A549 (cell line): ENCODE measurements around the gene TMEM131. TPM values are rescaled to one million over a fixed set of nuclear protein-coding genes. Genes with fewer than 3 reads are reported as not detected.

Experiments
- ATAC-seq, 2 experiments: fragments of 200-7000 bp in 1 of 2; fragments of >200 bp in 1 of 2; cut with Nextera tagmentation in 1 of 2; cut with Tn5 transposase in 1 of 2; 3 replicates each; pipeline versions ENCODE4 v1.8.0 to v1.9.1; 2018 to 2020; ENCODE audit warnings: mild to moderate bottlenecking in 1 of 2, moderate library complexity in 1 of 2
- CTCF ChIA-PET: fragments of 300-600 bp; sonication (Branson Sonifier 250); formaldehyde crosslinking; extraction: SDS; loops from one replicate; lab custom pipeline; 2021; ENCODE audit warnings: antibody characterized with exemption, inconsistent platforms; lab: Yijun Ruan, JAX
- POLR2A ChIA-PET: fragments of 350-600 bp; formaldehyde crosslinking; extraction: SDS; loops from one replicate; lab custom pipeline; 2021; ENCODE audit warnings: antibody characterized with exemption, inconsistent platforms; lab: Yijun Ruan, JAX
- DNase-seq, 2 experiments: peaks; one replicate each; pipeline versions ENCODE4 v3.0.0 to v3.0.0-alpha.2; 2011 to 2016; ENCODE audit warnings: low read depth in 1 of 2, low spot score in 1 of 2
- FAIRE-seq: peaks from 2 replicates; lab custom pipeline; 2011; peaks lifted over from hg19 to GRCh38; lab: Jason Lieb, UNC
- H3K27ac ChIP-seq, 2 experiments: fragments of >200 bp; sonication (Bioruptor Twin); formaldehyde crosslinking; 3 replicates each; pipeline ENCODE4 v1.5.1; 2016 to 2017
- H3K4me1 ChIP-seq: fragments of >200 bp; sonication (Bioruptor Twin); formaldehyde crosslinking; 3 replicates; pipeline ENCODE4 v1.6.1; 2016
- H3K4me2 ChIP-seq: fragments of >200 bp; sonication (Bioruptor Twin); formaldehyde crosslinking; 3 replicates; pipeline ENCODE4 v1.6.1; 2016
- H3K4me3 ChIP-seq: fragments of >200 bp; sonication (Bioruptor Twin); formaldehyde crosslinking; 3 replicates; pipeline ENCODE4 v1.5.1; 2016
- H3K9me3 ChIP-seq: fragments of >200 bp; sonication (Bioruptor Twin); formaldehyde crosslinking; 3 replicates; pipeline ENCODE4 v1.6.1; 2016
- CBX2 ChIP-seq: fragments of 200-600 bp; sonication (generic); IDR thresholded peaks from 2 replicates; pipeline ENCODE4 v1.6.1; 2016; ENCODE audit warnings: low read depth, mild to moderate bottlenecking, borderline replicate concordance
- EHF ChIP-seq: fragments of 250-450 bp; sonication (Bioruptor Pico); IDR thresholded peaks from 2 replicates; pipeline ENCODE4 v1.5.0; 2020; ENCODE audit warnings: mild to moderate bottlenecking
- HDAC2 ChIP-seq: fragments of 200-600 bp; sonication (generic); IDR thresholded peaks from 2 replicates; pipeline ENCODE4 v1.6.1; 2016
- HEYL ChIP-seq: fragments of 250-450 bp; sonication (Bioruptor Pico); IDR thresholded peaks from 2 replicates; pipeline ENCODE4 v1.8.0; 2021; ENCODE audit warnings: mild to moderate bottlenecking, moderate library complexity
- HMGXB4 ChIP-seq: fragments of 250-450 bp; sonication (Bioruptor Pico); IDR thresholded peaks from 2 replicates; pipeline ENCODE4 v1.5.0; 2021; ENCODE audit warnings: mild to moderate bottlenecking, moderate library complexity, borderline replicate concordance
- HOXA7 ChIP-seq: fragments of 250-450 bp; sonication (Bioruptor Pico); IDR thresholded peaks from 2 replicates; pipeline ENCODE4 v1.5.0; 2020; ENCODE audit warnings: mild to moderate bottlenecking, moderate library complexity
- MAX ChIP-seq: IDR thresholded peaks from 2 replicates; pipeline ENCODE4 v1.6.1; 2012
- MYC ChIP-seq: IDR thresholded peaks from 2 replicates; pipeline ENCODE4 v1.6.1; 2012; ENCODE audit warnings: mild to moderate bottlenecking, inconsistent platforms, low read length, improper control_type of control experiment, borderline replicate concordance
- NPAS2 ChIP-seq: fragments of 250-450 bp; sonication (Bioruptor Pico); IDR thresholded peaks from 2 replicates; pipeline ENCODE4 v1.8.0; 2022; ENCODE audit warnings: mild to moderate bottlenecking, moderate library complexity, borderline replicate concordance
- PBX3 ChIP-seq: IDR thresholded peaks from 2 replicates; pipeline ENCODE4 v1.6.1; 2012
- POLR2A ChIP-seq: IDR thresholded peaks from 2 replicates; pipeline ENCODE4 v1.6.1; 2012; ENCODE audit warnings: mild to moderate bottlenecking, low read length
- RAD21 ChIP-seq, 2 experiments: fragments of >200 bp in 1 of 2; sonication (Bioruptor Twin) in 1 of 2; formaldehyde crosslinking in 1 of 2; IDR thresholded peaks in 1 of 2; conservative IDR thresholded peaks in 1 of 2; 2 replicates in 1 of 2; 3 replicates in 1 of 2; pipeline ENCODE4 v1.6.1; 2012 to 2018; ENCODE audit warnings: inconsistent platforms in 1 of 2
- RARB ChIP-seq: fragments of 250-450 bp; sonication (Bioruptor Pico); IDR thresholded peaks from 2 replicates; pipeline ENCODE4 v1.8.0; 2021; ENCODE audit warnings: mild to moderate bottlenecking, moderate library complexity
- RCOR1 ChIP-seq: fragments of 150-350 bp; IDR thresholded peaks from 2 replicates; pipeline ENCODE4 v1.6.1; 2014; ENCODE audit warnings: antibody characterized with exemption, low read length, low read depth
- REST ChIP-seq: fragments of 200-600 bp; sonication (generic); IDR thresholded peaks from 2 replicates; pipeline ENCODE4 v1.6.1; 2016; ENCODE audit warnings: antibody characterized with exemption, mild to moderate bottlenecking, moderate library complexity
- SMC3 ChIP-seq: fragments of >200 bp; sonication (Bioruptor Twin); formaldehyde crosslinking; IDR thresholded peaks from 3 replicates; pipeline ENCODE4 v1.6.1; 2018; ENCODE audit warnings: inconsistent platforms
- SREBF2 ChIP-seq: fragments of 450-650 bp; IDR thresholded peaks from 2 replicates; pipeline ENCODE4 v1.6.1; 2014; ENCODE audit warnings: mild to moderate bottlenecking, moderate library complexity
- USF2 ChIP-seq: fragments of 450-650 bp; IDR thresholded peaks from 2 replicates; pipeline ENCODE4 v1.6.1; 2014; ENCODE audit warnings: antibody characterized with exemption
- ZFP36 ChIP-seq: fragments of 450-650 bp; IDR thresholded peaks from 2 replicates; pipeline ENCODE4 v1.6.1; 2014; ENCODE audit warnings: borderline replicate concordance; ENCODE audit not compliant: partially characterized antibody
- WGBS: methylation state at CpG from one replicate; pipeline ENCODE4 v1.1.6; 2017; ENCODE audit errors: missing lambda C conversion rate; 5-methylcytosine and 5-hydroxymethylcytosine counted together
- polyA plus RNA-seq, 4 experiments: library from polyadenylated mRNA; depleted of rRNA in 3 of 4; stranded (reverse); fragments of >200 nt; fragmentation: RNase III in 1 of 4; extraction: RNeasy Plus Mini Kit Qiagen cat#74134 plus additional on column Dnase treatment in 1 of 4; gene quantifications; 2 replicates in 3 of 4; 3 replicates in 1 of 4; pipeline ENCODE4 v1.2.3, GENCODE V29; 2011 to 2017

TMEM131 gene
- polyA plus RNA-seq, 2 of the 4 experiments (the other 2 are of a cell fraction): 14.5 to 21.8 TPM

- no peak overlapping the region for H3K4me3 ChIP-seq
- FAIRE-seq (no peak), DNase-seq (no peak), ATAC-seq (no peak)
- no peak overlapping the region for H3K27ac ChIP-seq
- ChIA-PET CTCF (interaction anchor here (1.9 to 5.8 kb wide), 2 partner anchors 11 to 14 kb away, joined by 6 to 27 read pairs; no protein-coding TSS in a partner anchor), POLR2A (no interaction called here)
- no peaks in the 10 kb centered on the region for H3K4me1 ChIP-seq
- H3K4me2 ChIP-seq: no peak overlapping the region
- TF ChIP-seq MYC: no peak
- TF ChIP-seq HEYL: no peak
- TF ChIP-seq ZFP36: no peak
- no peak for TF ChIP-seq MAX
- 96% methylated on average over 12 of the region's 12 CpGs for WGBS
- H3K9me3 ChIP-seq: no peaks in the 10 kb centered on the region
Observed at GRCh38 chr2:97754690-97755346, 240.9 kb downstream of the TMEM131 start.

- H3K9me3 ChIP-seq: no peaks in the 10 kb centered on the region
- DNase-seq: no peak
- H3K4me2 ChIP-seq: no peak overlapping the region
- no peak overlapping the region for H3K4me3 ChIP-seq
- H3K4me1 ChIP-seq: no peaks in the 10 kb centered on the region
- ChIA-PET POLR2A (no interaction called here), CTCF (interaction anchor here (1.4 to 5.8 kb wide), 3 partner anchors 10 to 24 kb away, joined by 3 to 27 read pairs (median 3); no protein-coding TSS in a partner anchor)
- 93% methylated on average over 3 of the region's 3 CpGs for WGBS
- TF ChIP-seq HMGXB4 (CRISPR knock-in tag) (no peak), EHF (CRISPR knock-in tag) (no peak), NPAS2 (CRISPR knock-in tag) (no peak), HOXA7 (CRISPR knock-in tag) (no peak), RARB (CRISPR knock-in tag) (no peak), CBX2 (no peak), RCOR1 (no peak), POLR2A (no peak), PBX3 (no peak), RAD21 (conservative IDR thresholded peaks at IDR 0.05 in 1 of 2, IDR thresholded peaks at IDR 0.05 in 1 of 2) (no peak), HDAC2 (no peak), SMC3 (no peak), REST (no peak), USF2 (no peak), SREBF2 (no peak)
- FAIRE-seq: no peak
- no peak for ATAC-seq
- no peak overlapping the region for H3K27ac ChIP-seq
Observed at GRCh38 chr2:97752342-97753334, 243.1 kb downstream of the TMEM131 start.
